A204.1 (cell line): ENCODE measurements around the gene CACNA1I.

ENCODE experiments used
- FAIRE-seq: peaks from 2 replicates; lab custom pipeline; 2012; peaks lifted over from hg19 to GRCh38; lab: Jason Lieb, UNC

Gene CACNA1I

DNA sequence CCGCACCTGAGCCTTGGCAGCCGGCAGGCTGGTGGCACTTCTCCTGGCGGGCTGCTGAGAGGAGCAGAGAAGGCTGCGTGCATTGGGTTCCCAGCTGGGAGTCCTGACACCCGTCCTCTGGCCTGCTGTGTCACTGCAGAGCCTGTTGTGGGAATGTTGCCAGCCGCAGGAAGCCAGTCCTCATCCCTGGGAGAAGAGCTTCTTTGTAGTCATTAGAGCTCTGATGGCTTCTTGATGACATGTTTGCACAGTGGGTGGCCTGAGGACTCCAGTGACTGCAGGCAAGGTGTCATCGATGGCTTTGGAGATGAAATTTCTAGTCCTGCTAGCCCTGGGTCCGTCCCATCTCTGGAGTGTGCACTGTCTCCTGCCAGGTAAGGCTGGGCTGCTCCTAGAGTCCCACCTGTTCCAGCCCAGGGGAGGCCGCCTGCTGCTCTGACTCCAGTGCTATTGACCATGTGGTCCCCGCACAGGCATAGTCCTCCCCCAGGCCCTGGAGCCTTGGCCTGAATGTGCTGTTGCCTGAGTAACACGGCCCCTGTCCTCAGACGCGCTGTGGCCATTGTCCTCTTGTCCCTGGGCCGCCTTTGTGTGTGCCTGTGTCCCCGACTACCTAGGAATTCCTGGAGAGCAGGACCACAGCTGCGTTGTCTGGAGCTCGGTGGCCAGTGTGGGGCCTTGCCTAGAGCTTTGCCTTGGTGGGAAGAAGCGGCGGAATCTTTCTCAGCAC lies 129.2 kb downstream of the CACNA1I start:
- FAIRE-seq = no peak

GRCh38 chr22:39700565-39700964 lies 130.0 kb downstream of the CACNA1I start:
- no peak for FAIRE-seq

GRCh38 chr22:39703091-39703490 lies 132.5 kb downstream of the CACNA1I start:
- no peak for FAIRE-seq

GRCh38 chr22:39703928-39704639 lies 133.5 kb downstream of the CACNA1I start:
- no peak for FAIRE-seq

- FAIRE-seq = no peak
These were observed 134.8 kb downstream of the CACNA1I start for GRCh38 chr22:39705386-39705785.

DNA sequence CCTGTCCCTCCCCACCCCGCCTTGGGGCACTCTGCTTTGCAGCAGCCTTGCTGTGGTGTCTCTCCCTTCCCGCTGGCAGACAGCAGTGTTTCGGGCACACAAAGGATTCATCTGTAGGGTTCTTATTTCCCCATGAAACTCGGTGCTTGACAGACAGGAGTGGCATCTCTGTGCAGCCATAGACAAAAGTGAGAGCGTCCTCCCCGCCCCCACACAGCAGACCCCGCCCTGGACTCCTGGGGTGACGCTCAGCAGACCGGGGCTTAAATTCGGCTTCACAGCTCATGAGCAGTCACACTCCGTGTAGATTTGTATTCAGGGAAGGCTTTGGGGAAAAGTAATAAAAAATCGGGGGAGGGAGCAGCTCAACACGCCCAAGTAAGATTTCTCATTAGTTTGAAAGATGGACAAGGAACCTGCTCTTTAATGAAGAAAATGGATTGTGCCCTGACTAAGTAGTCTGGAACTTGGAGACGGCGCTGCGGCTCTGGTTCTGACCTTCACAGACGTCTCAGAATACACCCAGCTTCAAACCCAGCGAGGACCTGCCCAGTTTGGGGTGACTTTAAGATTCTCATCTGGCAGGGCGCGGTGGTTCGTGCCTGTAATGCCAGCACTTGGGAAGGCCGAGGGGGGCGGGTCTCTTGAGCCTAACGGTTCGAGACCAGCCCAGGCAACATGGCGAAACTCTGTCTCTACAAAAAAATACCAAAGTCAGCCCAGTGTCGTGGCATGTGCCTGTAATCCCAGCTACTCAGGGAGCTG lies 136.0 kb downstream of the CACNA1I start:
- FAIRE-seq = no peak

GRCh38 chr22:39707351-39707750 lies 136.8 kb downstream of the CACNA1I start:
- no peak for FAIRE-seq

DNA sequence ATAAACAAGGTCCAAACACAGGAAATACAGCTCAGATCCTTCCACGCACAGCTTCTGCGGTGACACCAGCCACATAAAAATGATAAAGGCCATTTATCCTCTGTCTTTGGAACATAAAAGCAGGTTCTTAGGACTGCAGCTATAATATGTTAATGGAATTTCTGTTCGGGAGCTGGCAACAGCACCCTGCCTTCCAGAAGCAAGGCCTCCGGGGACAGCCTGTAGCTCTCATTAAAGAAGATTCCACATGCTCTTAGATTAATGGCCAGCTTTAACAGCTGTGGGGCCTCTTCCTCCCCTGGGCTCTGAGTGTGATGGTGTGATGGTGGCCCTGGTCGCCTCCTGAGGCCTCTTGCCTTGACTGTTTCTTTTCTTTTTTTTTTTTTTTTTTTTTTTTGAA lies 137.3 kb downstream of the CACNA1I start:
- no peak for FAIRE-seq

DNA sequence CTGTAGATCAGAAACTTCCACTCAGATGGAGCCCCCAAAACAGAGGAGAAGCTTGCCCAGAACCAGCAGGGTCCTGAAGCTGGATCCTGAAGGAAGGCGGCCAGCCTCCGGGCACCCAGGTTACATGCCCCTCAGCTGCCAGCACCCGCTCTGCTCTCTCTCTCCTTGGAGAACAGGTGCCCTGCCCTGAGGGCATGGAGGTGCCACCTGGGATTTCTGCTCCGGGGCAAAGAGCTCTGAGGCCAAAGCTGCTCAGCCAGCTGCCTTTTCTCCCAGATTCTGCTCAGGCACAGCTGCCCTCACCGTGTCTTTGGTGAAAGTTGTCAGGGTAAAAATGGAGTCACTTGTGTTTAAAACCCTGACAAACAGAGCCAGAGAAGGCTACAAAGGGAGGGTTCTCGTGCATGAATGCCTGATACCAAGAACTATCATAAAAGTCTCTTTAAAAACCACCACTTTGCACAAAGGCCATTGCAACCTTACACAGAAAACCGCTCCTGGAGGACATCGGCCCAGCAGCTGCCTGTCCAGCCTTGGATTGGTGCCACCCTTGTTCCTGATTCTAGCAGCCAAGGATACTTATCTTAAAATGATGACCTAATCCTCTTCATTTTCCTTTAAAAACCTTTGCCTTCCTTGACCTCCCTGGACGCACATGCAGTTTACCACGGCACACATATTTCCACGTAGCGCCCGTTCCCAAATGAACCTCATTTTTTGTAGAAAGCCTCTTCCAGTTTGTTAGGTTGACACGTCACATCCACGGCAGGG lies 140.0 kb downstream of the CACNA1I start:
- no peak for FAIRE-seq

DNA sequence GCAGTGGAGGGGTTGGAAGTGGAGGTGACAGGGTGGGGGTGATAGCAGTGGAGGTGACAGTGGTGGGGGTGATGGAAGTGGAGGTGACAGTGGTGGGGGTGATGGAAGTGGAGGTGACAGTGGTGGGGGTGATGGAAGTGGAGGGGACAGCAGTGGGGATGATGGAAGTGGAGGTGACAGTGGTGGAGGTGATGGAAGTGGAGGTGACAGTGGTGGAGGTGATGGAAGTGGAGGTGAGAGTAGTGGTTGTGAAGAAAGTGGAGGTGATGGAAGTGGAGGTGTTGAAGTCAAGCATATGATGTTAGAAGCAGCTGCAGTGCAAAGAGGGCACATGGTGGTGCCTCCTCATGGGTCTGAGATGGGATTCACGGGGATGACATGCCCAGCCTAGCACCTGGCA lies 141.5 kb downstream of the CACNA1I start:
- no peak for FAIRE-seq

GRCh38 chr22:39712751-39713525 lies 142.4 kb downstream of the CACNA1I start:
- FAIRE-seq = no peak

- FAIRE-seq = no peak
These were observed 143.3 kb downstream of the CACNA1I start for GRCh38 chr22:39713799-39714290.

GRCh38 chr22:39714321-39714720 lies 143.8 kb downstream of the CACNA1I start:
- no peak for FAIRE-seq

GRCh38 chr22:39715778-39716495 lies 145.4 kb downstream of the CACNA1I start:
- FAIRE-seq = no peak

GRCh38 chr22:39716534-39716933 lies 146.0 kb downstream of the CACNA1I start:
- FAIRE-seq = no peak

GRCh38 chr22:39717099-39717498 lies 146.5 kb downstream of the CACNA1I start:
- no peak for FAIRE-seq

GRCh38 chr22:39718206-39718605 lies 147.7 kb downstream of the CACNA1I start:
- no peak for FAIRE-seq

DNA sequence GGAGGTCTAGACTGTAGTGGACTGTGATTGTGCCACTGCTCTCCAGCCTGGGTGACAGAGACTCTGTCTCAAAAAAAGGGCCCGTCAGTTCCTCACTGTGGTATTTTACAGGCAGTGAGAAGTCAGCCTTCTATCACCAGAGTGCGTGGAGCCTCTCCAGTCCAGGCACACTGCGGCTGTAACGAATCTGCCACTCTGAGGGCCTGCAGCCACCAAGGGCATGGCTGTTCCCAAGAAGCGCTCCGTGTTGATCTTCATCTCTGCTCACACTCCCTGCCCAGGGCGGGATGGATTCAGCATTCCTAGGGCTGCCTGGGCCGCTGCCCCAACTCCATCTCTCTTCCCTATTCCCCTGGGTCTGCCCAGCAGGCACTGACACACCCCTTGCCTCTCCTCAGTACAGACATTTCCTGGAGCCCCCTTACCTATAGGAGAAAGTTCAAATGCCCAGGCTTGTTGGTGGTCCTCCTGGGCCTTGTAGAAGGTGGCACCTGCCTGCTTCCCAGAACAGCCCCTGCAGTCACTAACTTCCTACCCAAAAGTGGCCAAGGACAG lies 148.4 kb downstream of the CACNA1I start:
- FAIRE-seq = no peak

GRCh38 chr22:39719559-39720450 lies 149.3 kb downstream of the CACNA1I start:
- no peak for FAIRE-seq
